NCI-H226 (cell line): Measurements from ENCODE around the gene PHRF1.
"Not testable (repeated sequence)": the region's sequence is repeated elsewhere in the genome, so short reads cannot be mapped to it uniquely, and the experiment has no call there.

Experiments
- DNase-seq: peaks from one replicate; pipeline ENCODE4 v3.0.0-alpha.2; 2015

Gene PHRF1

GRCh38 chr11:636511-637332 is 60.5 kb downstream of the PHRF1 start, which contains the start of gene DRD4:
TSS of gene DRD4 (plus strand) at chr11:637269. CDS start at chr11:637305, 36 bp downstream.
- DNase-seq, result no peak

DNA sequence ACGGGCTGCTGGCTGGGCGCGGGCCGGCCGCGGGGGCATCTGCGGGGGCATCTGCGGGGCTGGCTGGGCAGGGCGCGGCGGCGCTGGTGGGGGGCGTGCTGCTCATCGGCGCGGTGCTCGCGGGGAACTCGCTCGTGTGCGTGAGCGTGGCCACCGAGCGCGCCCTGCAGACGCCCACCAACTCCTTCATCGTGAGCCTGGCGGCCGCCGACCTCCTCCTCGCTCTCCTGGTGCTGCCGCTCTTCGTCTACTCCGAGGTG is 61.0 kb downstream of the PHRF1 start:
- DNase-seq, result no peak

DNA sequence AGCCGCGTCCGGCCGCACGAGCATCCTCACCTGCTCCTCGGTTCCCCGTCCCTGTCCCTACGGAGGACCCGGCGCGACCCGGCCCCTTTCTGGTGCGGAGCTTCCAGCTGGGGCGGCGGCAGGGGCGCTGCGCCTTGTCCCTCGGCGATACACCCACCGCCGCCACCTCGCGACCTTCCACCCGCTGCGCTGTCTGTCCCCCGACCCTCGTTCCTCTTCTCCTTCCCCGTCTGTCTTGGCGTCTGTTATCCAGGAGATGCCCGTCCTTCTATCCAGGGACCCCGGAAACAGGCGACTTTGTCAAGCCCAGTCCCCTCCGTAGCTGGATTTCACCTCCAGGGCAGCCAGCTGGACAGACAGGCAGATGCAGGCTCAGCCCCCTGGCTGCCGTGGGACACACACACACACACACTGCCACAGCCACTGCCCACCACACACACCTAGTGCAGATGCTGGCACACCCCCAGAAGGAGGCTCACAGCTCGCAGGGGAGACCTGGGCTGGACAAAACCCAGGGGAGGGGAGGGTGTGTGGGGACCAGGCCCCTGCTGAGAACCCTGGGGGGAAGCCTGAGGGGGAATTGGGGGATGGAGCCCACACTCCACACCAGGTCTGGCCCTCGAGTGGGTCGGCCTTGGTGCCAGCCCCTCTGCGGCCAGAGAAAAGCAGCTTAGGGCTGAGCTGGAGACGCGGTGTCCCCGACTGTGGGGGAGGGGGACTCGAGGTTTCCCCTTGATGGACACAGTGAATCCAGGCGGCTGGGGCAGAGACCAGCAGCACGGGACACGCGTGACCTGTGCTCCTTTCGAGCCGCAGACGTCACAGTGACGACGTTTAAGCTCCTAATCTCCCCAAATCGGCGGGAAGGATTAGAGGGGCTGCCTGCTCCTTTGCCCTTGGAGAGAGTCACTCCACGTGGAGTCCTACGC is 61.6 kb downstream of the PHRF1 start:
- DNase-seq, result no peak

- no peak for DNase-seq
Observed at GRCh38 chr11:638631-639331, 62.5 kb downstream of the PHRF1 start.

DNA sequence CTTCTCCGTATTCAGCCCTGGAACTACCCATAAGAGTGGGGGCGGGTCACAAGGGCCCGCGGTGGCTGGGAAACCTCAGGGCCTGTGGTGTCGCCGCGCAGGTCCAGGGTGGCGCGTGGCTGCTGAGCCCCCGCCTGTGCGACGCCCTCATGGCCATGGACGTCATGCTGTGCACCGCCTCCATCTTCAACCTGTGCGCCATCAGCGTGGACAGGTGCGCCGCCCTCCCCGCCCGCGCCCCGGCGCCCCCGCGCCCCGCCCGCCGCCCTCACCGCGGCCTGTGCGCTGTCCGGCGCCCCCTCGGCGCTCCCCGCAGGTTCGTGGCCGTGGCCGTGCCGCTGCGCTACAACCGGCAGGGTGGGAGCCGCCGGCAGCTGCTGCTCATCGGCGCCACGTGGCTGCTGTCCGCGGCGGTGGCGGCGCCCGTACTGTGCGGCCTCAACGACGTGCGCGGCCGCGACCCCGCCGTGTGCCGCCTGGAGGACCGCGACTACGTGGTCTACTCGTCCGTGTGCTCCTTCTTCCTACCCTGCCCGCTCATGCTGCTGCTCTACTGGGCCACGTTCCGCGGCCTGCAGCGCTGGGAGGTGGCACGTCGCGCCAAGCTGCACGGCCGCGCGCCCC is 63.2 kb downstream of the PHRF1 start:
- no peak for DNase-seq

GRCh38 chr11:640021-640706 is 63.9 kb downstream of the PHRF1 start:
- no peak for DNase-seq

DNA sequence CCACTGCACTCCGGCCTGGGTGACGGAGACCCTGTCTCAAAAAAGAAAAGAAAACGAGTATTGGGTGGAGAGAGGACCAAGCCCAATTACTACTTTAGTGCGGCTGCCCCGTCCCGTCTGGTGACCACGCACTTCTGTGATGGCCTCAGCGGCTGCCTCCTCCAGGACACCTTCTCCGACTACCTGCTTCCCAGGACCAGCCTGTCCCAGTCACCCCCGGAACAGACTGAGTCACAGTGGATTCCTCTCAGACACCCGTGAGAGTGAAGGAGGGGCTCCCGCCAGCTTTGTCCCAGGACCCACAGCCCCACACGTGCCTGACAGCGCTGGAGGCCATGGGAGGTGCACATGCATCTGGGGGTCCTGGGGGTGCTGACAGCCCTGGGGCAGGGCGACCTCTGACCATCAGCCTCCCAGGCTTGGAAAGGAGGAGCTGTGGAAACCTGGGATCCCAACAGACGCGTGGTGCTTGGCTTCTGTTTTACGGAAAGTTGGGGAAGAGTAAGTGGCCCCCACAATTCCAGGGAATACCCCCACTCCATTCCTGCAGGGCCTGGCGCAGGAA is 65.6 kb downstream of the PHRF1 start:
- no peak for DNase-seq

DNA sequence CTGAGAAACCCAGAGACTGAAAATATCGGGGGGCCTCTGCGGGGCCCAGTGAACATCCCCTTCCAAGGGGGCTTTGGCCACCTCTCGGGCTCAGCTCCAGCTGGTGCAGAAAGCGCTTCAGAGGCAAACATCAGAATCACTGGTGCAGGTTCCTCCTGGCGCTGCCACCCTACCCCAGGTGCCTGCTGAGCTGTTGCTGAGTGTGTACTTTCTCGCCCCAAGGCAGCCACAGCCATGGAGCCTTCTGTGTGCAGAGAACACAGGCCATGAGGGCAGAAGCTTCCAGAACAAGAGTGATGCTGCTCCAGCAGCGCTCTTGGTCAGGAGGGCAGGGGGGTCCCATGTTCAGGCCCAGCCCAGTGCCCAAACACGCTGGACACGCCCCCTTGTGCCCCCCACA is 67.1 kb downstream of the PHRF1 start:
- no peak for DNase-seq

GRCh38 chr11:643849-644738 is 67.8 kb downstream of the PHRF1 start:
- no peak for DNase-seq

DNA sequence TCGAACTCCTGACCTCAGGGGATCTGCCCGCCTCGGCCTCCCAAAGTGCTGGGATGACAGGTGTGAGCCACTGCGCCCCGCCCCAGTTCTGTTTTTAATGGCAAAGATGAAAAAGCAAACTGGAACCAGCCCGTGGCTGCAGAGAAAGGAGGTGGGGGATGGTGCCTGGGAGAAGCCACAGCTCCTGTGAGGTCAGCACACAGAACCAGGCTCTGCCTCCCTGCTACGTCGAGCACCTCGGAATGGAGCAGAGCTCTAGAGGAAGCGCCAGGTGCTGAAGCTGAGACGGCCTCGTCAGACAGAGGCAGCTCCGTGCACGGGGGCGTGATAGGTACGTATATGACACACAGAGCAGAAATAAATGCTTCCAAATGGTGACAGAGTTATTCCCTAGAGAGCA is 69.3 kb downstream of the PHRF1 start:
- DNase-seq, result no peak

DNA sequence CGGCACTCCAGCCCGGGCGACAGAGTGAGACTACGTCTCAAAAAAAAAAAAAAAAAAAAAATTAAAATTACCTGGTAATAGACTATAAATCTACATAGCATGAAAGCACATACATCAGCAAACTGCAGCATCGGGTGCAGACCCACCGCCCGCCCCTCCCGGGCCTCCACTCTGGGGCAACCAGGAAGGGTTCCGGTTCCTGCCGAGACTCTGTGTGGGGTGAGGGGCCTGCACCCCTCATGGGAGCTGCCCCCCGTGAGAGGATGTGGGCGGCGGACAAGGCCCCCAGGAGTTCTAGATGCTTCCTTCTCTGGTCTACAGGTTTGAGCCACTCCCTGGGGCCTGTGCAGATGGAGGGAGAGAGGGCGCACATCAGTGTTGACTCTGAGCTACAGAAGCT is 69.9 kb downstream of the PHRF1 start:
- DNase-seq, result no peak

- not testable (repeated sequence) for DNase-seq
Observed at GRCh38 chr11:647672-648158, 71.4 kb downstream of the PHRF1 start.

DNA sequence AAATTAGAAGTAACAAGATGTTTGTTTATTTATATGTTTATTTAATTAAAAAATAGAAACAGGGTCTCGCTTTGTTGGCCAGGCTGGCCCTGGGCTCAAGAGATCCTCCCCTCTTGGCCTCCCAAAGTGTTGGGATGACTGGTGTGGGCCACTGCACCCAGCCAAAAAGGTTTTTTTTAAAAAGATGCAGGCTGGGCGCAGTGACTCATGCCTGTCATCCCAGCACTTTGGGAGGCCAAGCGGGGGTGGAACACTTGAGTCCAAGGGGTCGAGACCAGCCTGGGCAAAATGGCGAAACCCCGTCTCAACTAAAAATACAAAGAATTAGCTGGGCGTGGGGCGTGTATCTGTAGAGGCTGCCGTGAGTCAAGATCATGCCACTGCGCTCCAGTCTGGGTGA is 74.2 kb downstream of the PHRF1 start:
- DNase-seq, result no peak

- DNase-seq, result not testable (repeated sequence)
Observed at GRCh38 chr11:653136-653535, 76.9 kb downstream of the PHRF1 start.

DNA sequence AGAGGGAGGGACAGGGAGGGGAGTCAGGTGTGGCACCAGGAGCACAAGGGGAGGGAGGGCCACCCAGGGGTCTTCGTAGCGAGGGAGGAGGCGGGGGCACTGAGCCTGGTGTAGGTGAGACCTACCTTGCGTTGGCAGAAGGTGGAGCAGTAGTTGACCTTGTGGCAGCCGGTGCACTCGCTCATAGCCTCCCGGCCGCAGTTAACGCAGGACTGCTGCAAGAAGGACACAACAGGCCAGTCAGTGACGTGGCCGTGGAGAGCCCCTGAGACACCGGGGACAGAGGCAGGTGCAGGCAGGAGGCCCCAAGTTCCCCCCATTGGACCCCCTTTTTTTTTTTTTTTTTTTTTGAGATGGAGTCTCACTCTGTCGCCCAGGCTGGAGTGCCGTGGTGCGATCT is 77.6 kb downstream of the PHRF1 start:
- no peak for DNase-seq

- not testable (repeated sequence) for DNase-seq
Observed at GRCh38 chr11:654444-654843, 78.2 kb downstream of the PHRF1 start.

GRCh38 chr11:655036-655726 is 78.9 kb downstream of the PHRF1 start:
- no peak for DNase-seq

- DNase-seq, result no peak
Observed at GRCh38 chr11:656426-656825, 80.2 kb downstream of the PHRF1 start.

DNA sequence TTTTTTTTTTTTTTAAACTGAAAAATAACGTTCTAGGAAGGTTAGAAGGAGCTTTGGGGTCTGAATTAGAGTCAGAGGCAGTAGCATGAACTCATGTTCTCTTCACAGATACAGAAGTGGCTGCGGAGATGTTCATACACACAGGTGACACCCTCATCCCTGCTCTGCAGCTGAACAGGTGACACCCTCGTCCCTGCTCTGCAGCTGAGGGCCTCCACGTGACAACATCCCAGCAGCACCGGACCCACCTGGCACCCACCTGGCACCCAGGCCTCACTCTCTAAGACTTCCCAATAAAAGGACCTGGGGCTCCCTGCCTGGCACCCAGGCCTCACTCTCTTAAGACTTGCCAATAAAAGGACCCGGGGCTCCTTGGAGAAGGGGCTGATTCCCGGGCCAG is 80.6 kb downstream of the PHRF1 start:
- DNase-seq, result no peak

- DNase-seq, result no peak
Observed at GRCh38 chr11:657691-658126, 81.4 kb downstream of the PHRF1 start.
